Femur (tissue), 1 donor: ENCODE data around the gene CFAP70.

Source experiments
- DNase-seq: peaks from one replicate; pipeline ENCODE4 v3.0.0-alpha.2; 2017

CFAP70 gene

GRCh38 chr10:73210395-73211105, 148.1 kb downstream of the CFAP70 start:
- DNase-seq: no peak

- DNase-seq: no peak
Observed at GRCh38 chr10:73209705-73210104, 149.0 kb downstream of the CFAP70 start.

GRCh38 chr10:73207883-73208282, 150.8 kb downstream of the CFAP70 start:
- DNase-seq: no peak

GRCh38 chr10:73206385-73206784, 152.3 kb downstream of the CFAP70 start:
- no peak for DNase-seq

- no peak for DNase-seq
Observed at GRCh38 chr10:73205890-73206289, 152.8 kb downstream of the CFAP70 start.

GRCh38 chr10:73205081-73205480, 153.6 kb downstream of the CFAP70 start:
- DNase-seq: no peak
